ENCODE measurements around the gene DDX41.

GRCh38 chr5:177548495-177548894, 31.7 kb upstream of the DDX41 start:
- TF ChIP-seq, protein P1, sequence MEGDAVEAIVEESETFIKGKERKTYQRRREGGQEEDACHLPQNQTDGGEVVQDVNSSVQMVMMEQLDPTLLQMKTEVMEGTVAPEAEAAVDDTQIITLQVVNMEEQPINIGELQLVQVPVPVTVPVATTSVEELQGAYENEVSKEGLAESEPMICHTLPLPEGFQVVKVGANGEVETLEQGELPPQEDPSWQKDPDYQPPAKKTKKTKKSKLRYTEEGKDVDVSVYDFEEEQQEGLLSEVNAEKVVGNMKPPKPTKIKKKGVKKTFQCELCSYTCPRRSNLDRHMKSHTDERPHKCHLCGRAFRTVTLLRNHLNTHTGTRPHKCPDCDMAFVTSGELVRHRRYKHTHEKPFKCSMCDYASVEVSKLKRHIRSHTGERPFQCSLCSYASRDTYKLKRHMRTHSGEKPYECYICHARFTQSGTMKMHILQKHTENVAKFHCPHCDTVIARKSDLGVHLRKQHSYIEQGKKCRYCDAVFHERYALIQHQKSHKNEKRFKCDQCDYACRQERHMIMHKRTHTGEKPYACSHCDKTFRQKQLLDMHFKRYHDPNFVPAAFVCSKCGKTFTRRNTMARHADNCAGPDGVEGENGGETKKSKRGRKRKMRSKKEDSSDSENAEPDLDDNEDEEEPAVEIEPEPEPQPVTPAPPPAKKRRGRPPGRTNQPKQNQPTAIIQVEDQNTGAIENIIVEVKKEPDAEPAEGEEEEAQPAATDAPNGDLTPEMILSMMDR (IDR thresholded peaks at IDR 0.05), result no peak
- no peak for TF ChIP-seq POLR2A (IDR thresholded peaks at IDR 0.05)

All from esophagus squamous epithelium (tissue), 4 donors.